ENCODE results near the gene NEGR1. TPM values are rescaled to one million over a fixed set of nuclear protein-coding genes. Genes with fewer than 3 reads are reported as not detected.

NEGR1 gene
- total RNA-seq, 1 donor from 2014 or later: 7.6 TPM

DNA sequence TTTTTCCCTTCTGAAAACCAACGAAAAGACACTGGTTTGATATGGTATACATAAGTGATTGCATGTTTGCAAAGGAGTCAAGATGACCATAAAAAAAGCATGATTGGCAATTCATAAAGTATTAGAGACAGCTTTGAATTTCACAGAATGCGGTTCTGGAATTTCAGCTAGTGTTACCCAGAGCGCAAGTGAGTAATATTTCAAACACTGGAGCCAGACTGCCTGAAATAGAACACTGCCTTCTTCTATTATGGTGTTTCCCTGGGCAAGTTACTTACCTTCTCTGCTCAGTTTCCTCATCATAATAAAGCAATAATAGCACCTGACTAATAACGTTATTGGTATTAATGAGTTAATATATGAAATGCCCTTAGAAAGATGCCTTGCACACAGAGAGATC lies 54.7 kb downstream of the NEGR1 start:
- no peaks in the 10 kb centered on the region for H3K9me3 Mint-ChIP-seq (ENCODE audit: unreplicated experiment)
- H3K36me3 Mint-ChIP-seq (ENCODE audit: unreplicated experiment): no peaks in the 10 kb centered on the region
- H3K27ac Mint-ChIP-seq (ENCODE audit: unreplicated experiment): no peak overlapping the region
- H3K4me3 Mint-ChIP-seq (ENCODE audit: unreplicated experiment): no peak overlapping the region
- TF ChIP-seq, protein P1, sequence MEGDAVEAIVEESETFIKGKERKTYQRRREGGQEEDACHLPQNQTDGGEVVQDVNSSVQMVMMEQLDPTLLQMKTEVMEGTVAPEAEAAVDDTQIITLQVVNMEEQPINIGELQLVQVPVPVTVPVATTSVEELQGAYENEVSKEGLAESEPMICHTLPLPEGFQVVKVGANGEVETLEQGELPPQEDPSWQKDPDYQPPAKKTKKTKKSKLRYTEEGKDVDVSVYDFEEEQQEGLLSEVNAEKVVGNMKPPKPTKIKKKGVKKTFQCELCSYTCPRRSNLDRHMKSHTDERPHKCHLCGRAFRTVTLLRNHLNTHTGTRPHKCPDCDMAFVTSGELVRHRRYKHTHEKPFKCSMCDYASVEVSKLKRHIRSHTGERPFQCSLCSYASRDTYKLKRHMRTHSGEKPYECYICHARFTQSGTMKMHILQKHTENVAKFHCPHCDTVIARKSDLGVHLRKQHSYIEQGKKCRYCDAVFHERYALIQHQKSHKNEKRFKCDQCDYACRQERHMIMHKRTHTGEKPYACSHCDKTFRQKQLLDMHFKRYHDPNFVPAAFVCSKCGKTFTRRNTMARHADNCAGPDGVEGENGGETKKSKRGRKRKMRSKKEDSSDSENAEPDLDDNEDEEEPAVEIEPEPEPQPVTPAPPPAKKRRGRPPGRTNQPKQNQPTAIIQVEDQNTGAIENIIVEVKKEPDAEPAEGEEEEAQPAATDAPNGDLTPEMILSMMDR (IDR thresholded peaks at IDR 0.05): no peak
- H3K27me3 Mint-ChIP-seq (ENCODE audit: unreplicated experiment): no peaks in the 10 kb centered on the region
- H3K4me1 Mint-ChIP-seq (ENCODE audit: unreplicated experiment): peaks cover 15% of the 10 kb centered on the region
- DNase-seq (ENCODE audit: extremely low spot score, unreplicated experiment): no peak

GRCh38 chr1:72224506-72224905 lies 57.8 kb downstream of the NEGR1 start:
- DNase-seq (ENCODE audit: extremely low spot score, unreplicated experiment): no peak
- H3K4me3 Mint-ChIP-seq (ENCODE audit: unreplicated experiment): no peak overlapping the region
- no peak overlapping the region for H3K27ac Mint-ChIP-seq (ENCODE audit: unreplicated experiment)
- no peaks in the 10 kb centered on the region for H3K27me3 Mint-ChIP-seq (ENCODE audit: unreplicated experiment)
- H3K36me3 Mint-ChIP-seq (ENCODE audit: unreplicated experiment): no peaks in the 10 kb centered on the region
- TF ChIP-seq, protein P1 (IDR thresholded peaks at IDR 0.05): no peak
- H3K9me3 Mint-ChIP-seq (ENCODE audit: unreplicated experiment): no peaks in the 10 kb centered on the region
- peaks cover 9% of the 10 kb centered on the region for H3K4me1 Mint-ChIP-seq (ENCODE audit: unreplicated experiment)

GRCh38 chr1:72221811-72222210 lies 60.5 kb downstream of the NEGR1 start:
- no peaks in the 10 kb centered on the region for H3K4me1 Mint-ChIP-seq (ENCODE audit: unreplicated experiment)
- H3K4me3 Mint-ChIP-seq (ENCODE audit: unreplicated experiment): no peak overlapping the region
- H3K36me3 Mint-ChIP-seq (ENCODE audit: unreplicated experiment): no peaks in the 10 kb centered on the region
- H3K27ac Mint-ChIP-seq (ENCODE audit: unreplicated experiment): no peak overlapping the region
- TF ChIP-seq, protein P1 (IDR thresholded peaks at IDR 0.05): no peak
- DNase-seq (ENCODE audit: extremely low spot score, unreplicated experiment): no peak
- no peaks in the 10 kb centered on the region for H3K27me3 Mint-ChIP-seq (ENCODE audit: unreplicated experiment)
- no peaks in the 10 kb centered on the region for H3K9me3 Mint-ChIP-seq (ENCODE audit: unreplicated experiment)

DNA sequence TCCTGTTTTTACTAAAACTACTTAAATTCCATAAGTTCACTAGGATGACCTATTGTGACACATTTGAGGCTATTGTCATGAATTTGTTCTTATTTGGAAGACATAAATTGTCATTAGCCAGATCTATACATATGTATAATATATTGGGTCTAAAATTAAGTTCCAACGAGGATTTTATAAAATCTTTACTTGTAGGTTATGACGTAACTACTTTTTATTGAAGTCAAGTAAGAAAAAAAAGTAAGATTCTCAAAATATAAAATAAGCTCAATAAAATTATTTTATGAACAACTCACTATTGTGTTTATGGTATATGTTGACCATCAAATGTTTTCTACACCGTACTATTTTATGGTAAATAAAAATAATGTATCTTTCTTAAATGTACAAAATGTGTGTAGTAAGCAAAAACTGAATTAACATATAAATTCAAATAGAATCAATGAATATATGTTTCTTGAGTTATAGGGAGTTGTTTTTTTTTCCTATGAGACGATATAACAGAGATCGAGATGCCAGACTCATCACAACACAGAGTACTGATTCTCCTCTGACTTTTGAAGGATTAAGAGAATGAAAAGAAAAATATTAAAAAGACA lies 64.1 kb downstream of the NEGR1 start:
- H3K4me3 Mint-ChIP-seq (ENCODE audit: unreplicated experiment): no peak overlapping the region
- no peaks in the 10 kb centered on the region for H3K4me1 Mint-ChIP-seq (ENCODE audit: unreplicated experiment)
- no peaks in the 10 kb centered on the region for H3K27me3 Mint-ChIP-seq (ENCODE audit: unreplicated experiment)
- no peaks in the 10 kb centered on the region for H3K36me3 Mint-ChIP-seq (ENCODE audit: unreplicated experiment)
- H3K27ac Mint-ChIP-seq (ENCODE audit: unreplicated experiment): no peak overlapping the region
- TF ChIP-seq, protein P1 (IDR thresholded peaks at IDR 0.05): no peak
- no peaks in the 10 kb centered on the region for H3K9me3 Mint-ChIP-seq (ENCODE audit: unreplicated experiment)
- no peak for DNase-seq (ENCODE audit: extremely low spot score, unreplicated experiment)

- Mint-ChIP-seq H3K27me3 (ENCODE audit: unreplicated experiment) (no peaks in the 10 kb centered on the region), H3K36me3 (ENCODE audit: unreplicated experiment) (no peaks in the 10 kb centered on the region), H3K27ac (ENCODE audit: unreplicated experiment) (no peak overlapping the region), H3K4me1 (ENCODE audit: unreplicated experiment) (peaks cover 3% of the 10 kb centered on the region), H3K9me3 (ENCODE audit: unreplicated experiment) (no peaks in the 10 kb centered on the region), H3K4me3 (ENCODE audit: unreplicated experiment) (no peak overlapping the region)
- DNase-seq (ENCODE audit: extremely low spot score, unreplicated experiment): no peak
- TF ChIP-seq, protein P1 (IDR thresholded peaks at IDR 0.05): no peak
Observed at GRCh38 chr1:72207059-72207458, 75.3 kb downstream of the NEGR1 start.
